Keratinocyte (primary cell): ENCODE measurements around the gene GPR37. TPM values are rescaled to one million over a fixed set of nuclear protein-coding genes. Genes with fewer than 3 reads are reported as not detected.

Source experiments
- DNase-seq: peaks from one replicate; pipeline ENCODE4 v3.0.0-alpha.2; 2011; ENCODE audit warnings: low read depth, missing footprints, low spot score
- FAIRE-seq: peaks from 2 replicates; lab custom pipeline; 2011; peaks lifted over from hg19 to GRCh38; lab: Jason Lieb, UNC
- H2AFZ ChIP-seq: 2 replicates; pipeline ENCODE4 v1.6.0; 2012; ENCODE audit warnings: low read length, control low read depth, inconsistent platforms; ENCODE audit not compliant: control insufficient read depth
- H3K27ac ChIP-seq: 2 replicates; pipeline ENCODE4 v1.5.1; 2011; ENCODE audit warnings: low read length; ENCODE audit not compliant: control insufficient read depth, insufficient read depth
- H3K27me3 ChIP-seq: 3 replicates; pipeline ENCODE4 v1.6.0; 2011; ENCODE audit warnings: low read length; ENCODE audit not compliant: control insufficient read depth, insufficient read depth; ENCODE audit errors: extremely low read depth
- H3K36me3 ChIP-seq, 2 experiments: 2 replicates in 1 of 2; 3 replicates in 1 of 2; pipeline ENCODE4 v1.5.1; 2011; ENCODE audit warnings: low read length in 2 of 2, mild to moderate bottlenecking in 1 of 2; ENCODE audit not compliant: control insufficient read depth in 2 of 2, insufficient read depth in 2 of 2; ENCODE audit errors: extremely low read depth in 1 of 2
- H3K4me1 ChIP-seq: 3 replicates; pipeline ENCODE4 v1.5.1; 2011; ENCODE audit warnings: low read length; ENCODE audit not compliant: control insufficient read depth, insufficient read depth; ENCODE audit errors: extremely low read depth
- H3K4me2 ChIP-seq: 3 replicates; pipeline ENCODE4 v1.6.0; 2011; ENCODE audit warnings: low read depth, low read length; ENCODE audit not compliant: control insufficient read depth, insufficient read depth; ENCODE audit errors: extremely low read depth
- H3K4me3 ChIP-seq, 3 experiments: fragments of 200-600 bp in 1 of 3; sonication (generic) in 1 of 3; 2 replicates in 2 of 3; 3 replicates in 1 of 3; pipeline ENCODE4 v1.5.1; 2011 to 2016; ENCODE audit warnings: low read length in 3 of 3, mild to moderate bottlenecking in 3 of 3, control low read depth in 2 of 3, inconsistent platforms in 1 of 3, low read depth in 1 of 3, mixed read lengths in 1 of 3, mixed run types in 1 of 3, moderate library complexity in 1 of 3; ENCODE audit not compliant: control insufficient read depth in 2 of 3, insufficient read depth in 2 of 3; ENCODE audit errors: extremely low read depth in 1 of 3
- H3K79me2 ChIP-seq: 2 replicates; pipeline ENCODE4 v1.6.0; 2012; ENCODE audit warnings: low read length; ENCODE audit not compliant: control insufficient read depth, insufficient read depth
- H3K9ac ChIP-seq: 3 replicates; pipeline ENCODE4 v1.6.0; 2011; ENCODE audit warnings: low read length; ENCODE audit not compliant: control insufficient read depth, insufficient read depth; ENCODE audit errors: extremely low read depth
- H3K9me1 ChIP-seq: 3 replicates; pipeline ENCODE4 v1.6.0; 2011; ENCODE audit warnings: low read length; ENCODE audit not compliant: control insufficient read depth, insufficient read depth; ENCODE audit errors: extremely low read depth
- H3K9me3 ChIP-seq: 2 replicates; pipeline ENCODE4 v1.5.1; 2012; ENCODE audit warnings: low read depth, low read length; ENCODE audit not compliant: control insufficient read depth
- H4K20me1 ChIP-seq: 3 replicates; pipeline ENCODE4 v1.6.0; 2011; ENCODE audit warnings: low read length; ENCODE audit not compliant: control insufficient read depth, insufficient read depth; ENCODE audit errors: extremely low read depth
- EZH2 ChIP-seq: IDR thresholded peaks from one replicate; pipeline ENCODE4 v1.6.1; 2012; ENCODE audit warnings: inconsistent platforms, mild to moderate bottlenecking, low read length, moderate library complexity
- dilution Hi-C: fragments of 300-500 bp; cut with MboI; formaldehyde crosslinking; loops from one replicate; pipeline ENCODE4 v1.7.0; 2020; ENCODE audit warnings: low sequenced_read_pairs; ENCODE audit not compliant: extremely low pct_ligation_motif_present
- polyA plus RNA-seq, 5 experiments: library from polyadenylated mRNA; depleted of rRNA in 3 of 5; stranded (reverse) in 3 of 5; stranded (forward) in 1 of 5; unstranded in 1 of 5; fragments of >200 nt; gene quantifications; 1 replicate in 1 of 5; 2 replicates in 3 of 5; 3 replicates in 1 of 5; pipeline versions ENCODE4 v1.2.1 to v1.2.3, GENCODE V29; 2011 to 2012; ENCODE audit warnings: missing spikeins in 2 of 5, low read depth in 1 of 5, low replicate concordance in 1 of 5
- TF ChIP-seq, protein P1 (sequence below), 3 experiments: IDR thresholded peaks in 1 of 3; conservative IDR thresholded peaks in 1 of 3; optimal IDR thresholded peaks in 1 of 3; 2 replicates in 2 of 3; 3 replicates in 1 of 3; pipeline versions ENCODE3 to v1.5.1; 2011; ENCODE audit warnings: low read length in 3 of 3, mild to moderate bottlenecking in 3 of 3, moderate library complexity in 2 of 3, control low read depth in 1 of 3, inconsistent platforms in 1 of 3; ENCODE audit not compliant: insufficient read depth in 2 of 3; ENCODE audit errors: extremely low read depth in 1 of 3

GPR37 gene
- polyA plus RNA-seq, 1 donor (not counting 4 experiments of a cell fraction or from before 2014, with no cell fraction given), result 0.58 TPM

DNA sequence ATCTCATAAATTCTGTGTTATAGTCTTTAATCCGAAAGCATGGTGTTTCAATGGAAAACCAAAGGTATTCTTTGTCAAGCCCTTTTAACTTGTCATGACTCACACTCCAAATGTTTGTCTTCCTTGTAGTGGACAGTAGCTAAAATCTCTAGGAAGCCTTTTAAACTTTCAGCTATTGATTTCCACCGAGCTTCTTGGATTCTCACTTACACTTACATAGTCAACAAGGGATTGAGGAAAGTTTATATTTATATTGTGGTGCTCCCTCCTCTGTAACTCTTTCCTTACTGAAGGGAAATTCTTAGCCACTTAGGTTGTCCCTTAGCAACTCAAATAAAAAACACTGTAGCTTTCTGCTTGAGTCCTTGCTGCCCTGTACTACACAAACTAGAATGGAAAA lies 31.2 kb upstream of the GPR37 start:
- DNase-seq (no peak), FAIRE-seq (no peak)
- no peaks in the 10 kb centered on the region for H3K79me2 ChIP-seq
- H3K27ac ChIP-seq, result no peak overlapping the region
- H3K4me3 ChIP-seq, result no peak overlapping the region
- no peaks in the 10 kb centered on the region for H3K4me1 ChIP-seq
- no peaks in the 10 kb centered on the region for H3K9me1 ChIP-seq
- TF ChIP-seq, protein P1, sequence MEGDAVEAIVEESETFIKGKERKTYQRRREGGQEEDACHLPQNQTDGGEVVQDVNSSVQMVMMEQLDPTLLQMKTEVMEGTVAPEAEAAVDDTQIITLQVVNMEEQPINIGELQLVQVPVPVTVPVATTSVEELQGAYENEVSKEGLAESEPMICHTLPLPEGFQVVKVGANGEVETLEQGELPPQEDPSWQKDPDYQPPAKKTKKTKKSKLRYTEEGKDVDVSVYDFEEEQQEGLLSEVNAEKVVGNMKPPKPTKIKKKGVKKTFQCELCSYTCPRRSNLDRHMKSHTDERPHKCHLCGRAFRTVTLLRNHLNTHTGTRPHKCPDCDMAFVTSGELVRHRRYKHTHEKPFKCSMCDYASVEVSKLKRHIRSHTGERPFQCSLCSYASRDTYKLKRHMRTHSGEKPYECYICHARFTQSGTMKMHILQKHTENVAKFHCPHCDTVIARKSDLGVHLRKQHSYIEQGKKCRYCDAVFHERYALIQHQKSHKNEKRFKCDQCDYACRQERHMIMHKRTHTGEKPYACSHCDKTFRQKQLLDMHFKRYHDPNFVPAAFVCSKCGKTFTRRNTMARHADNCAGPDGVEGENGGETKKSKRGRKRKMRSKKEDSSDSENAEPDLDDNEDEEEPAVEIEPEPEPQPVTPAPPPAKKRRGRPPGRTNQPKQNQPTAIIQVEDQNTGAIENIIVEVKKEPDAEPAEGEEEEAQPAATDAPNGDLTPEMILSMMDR (optimal IDR thresholded peaks at IDR 0.05 in 1 of 3, IDR thresholded peaks at IDR 0.05 in 1 of 3, conservative IDR thresholded peaks at IDR 0.05 in 1 of 3; ENCODE audit: extremely low read depth in 1 of 3, insufficient read depth in 2 of 3, low read length in 3 of 3), result no peak
- TF ChIP-seq EZH2, result no peak
- no peak overlapping the region for H3K4me2 ChIP-seq
- no peaks in the 10 kb centered on the region for H3K9me3 ChIP-seq
- dilution Hi-C loops, result no loop called here
- H3K9ac ChIP-seq, result no peak overlapping the region
- H4K20me1 ChIP-seq, result no peaks in the 10 kb centered on the region
- no peaks in the 10 kb centered on the region for H3K36me3 ChIP-seq
- no peaks in the 10 kb centered on the region for H3K27me3 ChIP-seq
- no peak overlapping the region for H2AFZ ChIP-seq

DNA sequence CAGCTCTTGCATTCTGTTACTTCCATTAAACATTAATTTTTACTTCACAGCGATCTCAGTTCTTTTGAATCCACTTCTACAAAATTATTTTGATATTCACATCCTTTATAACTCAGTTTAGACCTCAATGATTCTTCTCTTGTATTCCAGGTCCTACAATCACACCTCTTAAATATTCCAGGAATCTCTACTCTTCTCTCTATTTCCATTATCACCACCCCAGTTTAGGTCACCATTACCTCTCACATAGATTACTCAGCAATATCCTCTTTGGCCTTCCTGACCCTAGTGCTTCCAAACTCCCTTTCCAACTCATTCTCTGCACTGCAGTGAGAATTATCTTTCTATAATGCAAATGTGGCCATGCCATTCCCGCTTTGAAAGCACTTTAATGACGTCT lies 27.1 kb upstream of the GPR37 start:
- no peak overlapping the region for H3K4me3 ChIP-seq
- H3K36me3 ChIP-seq, result no peaks in the 10 kb centered on the region
- TF ChIP-seq EZH2, result no peak
- TF ChIP-seq, protein P1 (optimal IDR thresholded peaks at IDR 0.05 in 1 of 3, IDR thresholded peaks at IDR 0.05 in 1 of 3, conservative IDR thresholded peaks at IDR 0.05 in 1 of 3; ENCODE audit: extremely low read depth in 1 of 3, insufficient read depth in 2 of 3, low read length in 3 of 3), result no peak
- no peaks in the 10 kb centered on the region for H3K4me1 ChIP-seq
- no peaks in the 10 kb centered on the region for H3K9me1 ChIP-seq
- no peaks in the 10 kb centered on the region for H3K9me3 ChIP-seq
- H3K27me3 ChIP-seq, result peaks cover 4% of the 10 kb centered on the region
- FAIRE-seq (no peak), DNase-seq (no peak)
- no peaks in the 10 kb centered on the region for H4K20me1 ChIP-seq
- H2AFZ ChIP-seq, result no peak overlapping the region
- H3K27ac ChIP-seq, result no peak overlapping the region
- no peaks in the 10 kb centered on the region for H3K79me2 ChIP-seq
- no peak overlapping the region for H3K9ac ChIP-seq
- H3K4me2 ChIP-seq, result no peak overlapping the region
- dilution Hi-C loops, result no loop called here
